ENCODE measurements around the gene ISCA1. TPM values are rescaled to one million over a fixed set of nuclear protein-coding genes. Genes with fewer than 3 reads are reported as not detected.
A peak's percentile ranks its signal among the peaks of the same experiment; 100 is the strongest.

Gene ISCA1
- total and polyA plus RNA-seq, 2 experiments from 2014 or later, result 34.2 to 57.1 TPM

- no peaks in the 10 kb centered on the region for H3K36me3 ChIP-seq (replicated peaks; ENCODE audit: insufficient read depth, low read depth)
- 86% methylated on average over 4 of the region's 4 CpGs for WGBS (ENCODE audit: low lambda C conversion rate, missing lambda C conversion rate)
- H3K4me1 ChIP-seq (ENCODE audit: insufficient read depth), result no peaks in the 10 kb centered on the region
- no peaks in the 10 kb centered on the region for H3K79me2 ChIP-seq
- H3K9me3 ChIP-seq (ENCODE audit: low read depth), result no peaks in the 10 kb centered on the region
- no peak for DNase-seq (ENCODE audit: low spot score)
- no peak overlapping the region for H3K27ac ChIP-seq
- H3K27me3 ChIP-seq, result no peaks in the 10 kb centered on the region
- no peaks in the 10 kb centered on the region for H4K20me1 ChIP-seq (ENCODE audit: insufficient read depth, poor library complexity, severe bottlenecking)
- no peak overlapping the region for H3K4me2 ChIP-seq
- H3K9me2 ChIP-seq (replicated peaks; ENCODE audit: insufficient read depth), result no peaks in the 10 kb centered on the region
- no peak overlapping the region for H3K4me3 ChIP-seq
- H2AFZ ChIP-seq, result no peak overlapping the region
- TF ChIP-seq EZH2phosphoT487 (IDR thresholded peaks at IDR 0.05; ENCODE audit: low read depth, severe bottlenecking, unreplicated experiment), result no peak
- no peak for TF ChIP-seq EZH2 (IDR thresholded peaks at IDR 0.05; ENCODE audit: borderline replicate concordance)
- no peak for TF ChIP-seq CTCF (IDR thresholded peaks at IDR 0.05; ENCODE audit: poor library complexity)
Measured at GRCh38 chr9:86248746-86249145, 33.6 kb downstream of the ISCA1 start.

GRCh38 chr9:86246752-86247161 lies 35.6 kb downstream of the ISCA1 start:
- no peaks in the 10 kb centered on the region for H3K9me2 ChIP-seq (replicated peaks; ENCODE audit: insufficient read depth)
- whole genome bisulfite sequencing (ENCODE audit: low lambda C conversion rate, missing lambda C conversion rate), result 58% methylated on average over 6 of the region's 6 CpGs
- H3K4me2 ChIP-seq, result no peak overlapping the region
- no peak for DNase-seq (ENCODE audit: low spot score)
- H3K4me1 ChIP-seq (ENCODE audit: insufficient read depth), result no peaks in the 10 kb centered on the region
- H4K20me1 ChIP-seq (ENCODE audit: insufficient read depth, poor library complexity, severe bottlenecking), result no peaks in the 10 kb centered on the region
- no peaks in the 10 kb centered on the region for H3K79me2 ChIP-seq
- no peak overlapping the region for H3K27ac ChIP-seq
- no peaks in the 10 kb centered on the region for H3K27me3 ChIP-seq
- H3K9me3 ChIP-seq (ENCODE audit: low read depth), result no peaks in the 10 kb centered on the region
- no peak overlapping the region for H2AFZ ChIP-seq
- no peak overlapping the region for H3K4me3 ChIP-seq
- TF ChIP-seq CTCF (IDR thresholded peaks at IDR 0.05; ENCODE audit: poor library complexity) (no peak), EZH2 (IDR thresholded peaks at IDR 0.05; ENCODE audit: borderline replicate concordance) (no peak), EZH2phosphoT487 (IDR thresholded peaks at IDR 0.05; ENCODE audit: low read depth, severe bottlenecking, unreplicated experiment) (no peak)
- H3K36me3 ChIP-seq (replicated peaks; ENCODE audit: insufficient read depth, low read depth), result no peaks in the 10 kb centered on the region

- Histone ChIP-seq H4K20me1 (ENCODE audit: insufficient read depth, poor library complexity, severe bottlenecking) (no peaks in the 10 kb centered on the region), H3K4me1 (ENCODE audit: insufficient read depth) (no peaks in the 10 kb centered on the region), H3K27ac (no peak overlapping the region), H3K36me3 (replicated peaks; ENCODE audit: insufficient read depth, low read depth) (no peaks in the 10 kb centered on the region), H3K27me3 (no peaks in the 10 kb centered on the region), H3K4me3 (no peak overlapping the region), H3K9me3 (ENCODE audit: low read depth) (no peaks in the 10 kb centered on the region), H3K4me2 (no peak overlapping the region), H2AFZ (peak overlapping the region; percentile 42), H3K9me2 (replicated peaks; ENCODE audit: insufficient read depth) (no peaks in the 10 kb centered on the region), H3K79me2 (no peaks in the 10 kb centered on the region)
- TF ChIP-seq EZH2phosphoT487 (IDR thresholded peaks at IDR 0.05; ENCODE audit: low read depth, severe bottlenecking, unreplicated experiment) (no peak), EZH2 (IDR thresholded peaks at IDR 0.05; ENCODE audit: borderline replicate concordance) (no peak), CTCF (IDR thresholded peaks at IDR 0.05; ENCODE audit: poor library complexity) (no peak)
- 47% methylated on average over 2 of the region's 2 CpGs for WGBS (ENCODE audit: low lambda C conversion rate, missing lambda C conversion rate)
- DNase-seq (ENCODE audit: low spot score), result peak; percentile 8
Measured at GRCh38 chr9:86242071-86242470, 40.3 kb downstream of the ISCA1 start.

- TF ChIP-seq CTCF (IDR thresholded peaks at IDR 0.05; ENCODE audit: poor library complexity) (no peak), EZH2phosphoT487 (IDR thresholded peaks at IDR 0.05; ENCODE audit: low read depth, severe bottlenecking, unreplicated experiment) (no peak), EZH2 (IDR thresholded peaks at IDR 0.05; ENCODE audit: borderline replicate concordance) (no peak)
- no peak overlapping the region for H3K4me3 ChIP-seq
- H3K27ac ChIP-seq, result no peak overlapping the region
- H3K9me2 ChIP-seq (replicated peaks; ENCODE audit: insufficient read depth), result no peaks in the 10 kb centered on the region
- H2AFZ ChIP-seq, result no peak overlapping the region
- H4K20me1 ChIP-seq (ENCODE audit: insufficient read depth, poor library complexity, severe bottlenecking), result no peaks in the 10 kb centered on the region
- no peaks in the 10 kb centered on the region for H3K27me3 ChIP-seq
- H3K9me3 ChIP-seq (ENCODE audit: low read depth), result no peaks in the 10 kb centered on the region
- no peak overlapping the region for H3K4me2 ChIP-seq
- no peak for DNase-seq (ENCODE audit: low spot score)
- no peaks in the 10 kb centered on the region for H3K4me1 ChIP-seq (ENCODE audit: insufficient read depth)
- H3K36me3 ChIP-seq (replicated peaks; ENCODE audit: insufficient read depth, low read depth), result no peaks in the 10 kb centered on the region
- no peaks in the 10 kb centered on the region for H3K79me2 ChIP-seq
- 93% methylated on average over 7 of the region's 7 CpGs for WGBS (ENCODE audit: low lambda C conversion rate, missing lambda C conversion rate)
Measured at GRCh38 chr9:86241216-86241615, 41.1 kb downstream of the ISCA1 start.
